IMR-90 (cell line): Measurements from ENCODE around the gene DPP6. TPM values are rescaled to one million over a fixed set of nuclear protein-coding genes. Genes with fewer than 3 reads are reported as not detected.

Source experiments
- ATAC-seq: fragments of 200-7000 bp; cut with Tn5 transposase; 2 replicates; pipeline ENCODE4 v1.9.1; 2020; ENCODE audit warnings: low read depth, mild to moderate bottlenecking, moderate library complexity
- BruUV-seq: library from RNA; stranded (reverse); fragments of 400-500 nt; replicated peaks from 2 replicates; lab custom pipeline; 2021; lab: Mats Ljungman, UMichigan
- CTCF ChIA-PET: fragments of 300-600 bp; formaldehyde crosslinking; extraction: SDS; loops from one replicate; lab custom pipeline; 2021; ENCODE audit warnings: antibody characterized with exemption; lab: Yijun Ruan, JAX
- POLR2A ChIA-PET: fragments of 300-600 bp; sonication (Branson Sonifier 250); formaldehyde crosslinking; loops from one replicate; lab custom pipeline; 2022; ENCODE audit warnings: antibody characterized with exemption; ENCODE audit not compliant: unreplicated experiment; lab: Charles Lee
- DNase-seq: peaks from one replicate; pipeline ENCODE4 v3.0.0; 2013
- H2AFZ ChIP-seq: replicated peaks from 2 replicates; pipeline ENCODE3; 2013; ENCODE audit warnings: low read length, mild to moderate bottlenecking; ENCODE audit not compliant: poor library complexity
- H2AK5ac ChIP-seq: 2 replicates; pipeline ENCODE4 v1.6.1; 2013; ENCODE audit warnings: low read depth, low read length, inconsistent platforms
- H2AK9ac ChIP-seq: replicated peaks from 2 replicates; pipeline ENCODE3; 2013; ENCODE audit warnings: mild to moderate bottlenecking, low read depth, low read length, moderate library complexity; ENCODE audit not compliant: poor library complexity
- H2BK120ac ChIP-seq: 2 replicates; pipeline ENCODE4 v1.6.1; 2013; ENCODE audit warnings: low read depth, low read length, inconsistent platforms
- H2BK15ac ChIP-seq: 3 replicates; pipeline ENCODE4 v1.6.1; 2013; ENCODE audit warnings: low read depth, low read length, inconsistent platforms
- H2BK20ac ChIP-seq: 2 replicates; pipeline ENCODE4 v1.6.1; 2013; ENCODE audit warnings: low read depth, mild to moderate bottlenecking, inconsistent platforms, low read length, moderate library complexity
- H2BK5ac ChIP-seq: 2 replicates; pipeline ENCODE4 v1.6.1; 2013; ENCODE audit warnings: mild to moderate bottlenecking, low read depth, low read length, inconsistent platforms; ENCODE audit not compliant: poor library complexity, severe bottlenecking
- H3K14ac ChIP-seq: replicated peaks from 2 replicates; pipeline ENCODE4 v1.6.1; 2013; ENCODE audit warnings: low read depth, low read length, inconsistent platforms
- H3K18ac ChIP-seq: 2 replicates; pipeline ENCODE4 v1.6.1; 2013; ENCODE audit warnings: low read depth, low read length, control low read depth
- H3K23ac ChIP-seq: 2 replicates; pipeline ENCODE4 v1.6.1; 2013; ENCODE audit warnings: low read depth, low read length, inconsistent platforms
- H3K27ac ChIP-seq: 2 replicates; pipeline ENCODE4 v1.5.1; 2013; ENCODE audit warnings: mild to moderate bottlenecking, control low read depth, low read length; ENCODE audit not compliant: insufficient read depth
- H3K27me3 ChIP-seq: 2 replicates; pipeline ENCODE4 v1.6.1; 2013; ENCODE audit warnings: low read length; ENCODE audit not compliant: control insufficient read depth, insufficient read depth
- H3K36me3 ChIP-seq: 2 replicates; pipeline ENCODE4 v1.6.1; 2013; ENCODE audit warnings: low read length, mixed read lengths; ENCODE audit not compliant: control insufficient read depth, insufficient read depth
- H3K4ac ChIP-seq: 2 replicates; pipeline ENCODE4 v1.6.1; 2013; ENCODE audit warnings: low read depth, low read length, inconsistent platforms
- H3K4me1 ChIP-seq: 2 replicates; pipeline ENCODE4 v1.6.1; 2013; ENCODE audit warnings: low read length, mixed read lengths; ENCODE audit not compliant: control insufficient read depth, insufficient read depth
- H3K4me2 ChIP-seq: 2 replicates; pipeline ENCODE4 v1.6.1; 2013; ENCODE audit warnings: low read depth, mild to moderate bottlenecking, control low read depth, low read length, moderate library complexity
- H3K4me3 ChIP-seq: 2 replicates; pipeline ENCODE4 v1.5.1; 2013; ENCODE audit warnings: low read depth, mild to moderate bottlenecking, control low read depth, low read length, moderate library complexity; ENCODE audit not compliant: insufficient read depth
- H3K56ac ChIP-seq: 2 replicates; pipeline ENCODE4 v1.6.1; 2013; ENCODE audit warnings: low read length, inconsistent platforms; ENCODE audit not compliant: insufficient read depth; ENCODE audit errors: extremely low read depth
- H3K79me1 ChIP-seq, 2 experiments: 2 replicates each; pipeline ENCODE4 v1.6.1; 2013; ENCODE audit warnings: low read length in 2 of 2, inconsistent platforms in 1 of 2, low read depth in 1 of 2
- H3K9ac ChIP-seq: 2 replicates; pipeline ENCODE4 v1.6.1; 2013; ENCODE audit warnings: low read depth, low read length, control low read depth
- H3K9me1 ChIP-seq: 2 replicates; pipeline ENCODE4 v1.6.1; 2013; ENCODE audit warnings: low read length, inconsistent platforms; ENCODE audit not compliant: insufficient read depth
- H3K9me3 ChIP-seq: 2 replicates; pipeline ENCODE4 v1.6.1; 2013; ENCODE audit warnings: low read length; ENCODE audit not compliant: control insufficient read depth, insufficient read depth
- H4K20me1 ChIP-seq: 2 replicates; pipeline ENCODE4 v1.6.1; 2013; ENCODE audit warnings: low read length, inconsistent platforms; ENCODE audit not compliant: insufficient read depth
- H4K5ac ChIP-seq: 2 replicates; pipeline ENCODE4 v1.6.1; 2013; ENCODE audit warnings: mild to moderate bottlenecking, low read depth, low read length, control low read depth
- H4K8ac ChIP-seq, 2 experiments: 2 replicates each; pipeline ENCODE4 v1.6.1; 2013; ENCODE audit warnings: low read depth in 2 of 2, low read length in 2 of 2, control low read depth in 1 of 2, inconsistent platforms in 1 of 2
- H4K91ac ChIP-seq: 2 replicates; pipeline ENCODE4 v1.6.1; 2013; ENCODE audit warnings: low read depth, low read length, inconsistent platforms; ENCODE audit not compliant: insufficient read depth
- CEBPB ChIP-seq: IDR thresholded peaks from 2 replicates; pipeline ENCODE4 v1.6.1; 2012; ENCODE audit warnings: low read depth, low read length, improper control_type of control experiment
- CTCF ChIP-seq: conservative IDR thresholded peaks from 2 replicates; pipeline ENCODE4 v1.5.1; 2012; ENCODE audit warnings: mild to moderate bottlenecking, low read depth, low read length, improper control_type of control experiment
- MXI1 ChIP-seq: IDR thresholded peaks from 2 replicates; pipeline ENCODE4 v1.6.1; 2012; ENCODE audit warnings: low read depth, mild to moderate bottlenecking, low read length, moderate library complexity, borderline replicate concordance
- RAD21 ChIP-seq: IDR thresholded peaks from 2 replicates; pipeline ENCODE4 v1.6.1; 2012; ENCODE audit warnings: low read length, improper control_type of control experiment
- RFX5 ChIP-seq: IDR thresholded peaks from 2 replicates; pipeline ENCODE4 v1.8.0; 2012; ENCODE audit warnings: low read depth, mild to moderate bottlenecking, low read length, moderate library complexity
- SMC3 ChIP-seq: fragments of 150-350 bp; IDR thresholded peaks from 2 replicates; pipeline ENCODE4 v1.6.1; 2016; ENCODE audit warnings: low read depth, mild to moderate bottlenecking, antibody characterized with exemption, low read length, moderate library complexity
- WGBS, 2 experiments: methylation state at CpG; one replicate each; pipeline versions ENCODE4 v1.1.5 to v1.1.7; 2013; ENCODE audit warnings: missing lambda C conversion rate in 2 of 2; ENCODE audit not compliant: insufficient read length in 1 of 2; ENCODE audit errors: extremely low coverage in 2 of 2; 5-methylcytosine and 5-hydroxymethylcytosine counted together
- dilution Hi-C: fragments of 300-500 bp; cut with HindIII; formaldehyde crosslinking; loops from one replicate; pipeline ENCODE4 v1.14.3; 2018; ENCODE audit warnings: low sequenced_read_pairs; ENCODE audit not compliant: unreplicated experiment
- in situ Hi-C: fragments of 300-500 bp; cut with MboI; formaldehyde crosslinking; loops from 3 replicates; pipeline ENCODE4 v1.14.3; 2019; ENCODE audit warnings: low sequenced_read_pairs, inconsistent platforms, mixed read lengths
- intact Hi-C: fragments of 100-400 bp; cut with micrococcal nuclease; formaldehyde crosslinking; loops from 2 replicates; pipeline ENCODE4 v1.10.0; 2022
- polyA plus RNA-seq, 3 experiments: library from polyadenylated mRNA; depleted of rRNA; stranded (reverse); fragments of >200 nt; gene quantifications; 2 replicates each; pipeline ENCODE4 v1.2.3, GENCODE V29; 2012; ENCODE audit warnings: low replicate concordance in 1 of 3
- total RNA-seq: library from RNA; depleted of rRNA; stranded (reverse); fragments of >200 nt; gene quantifications from 2 replicates; pipeline ENCODE4 v1.2.3, GENCODE V29; 2012

Gene DPP6
- total and polyA plus RNA-seq, 2 of the 4 experiments (the other 2 are of a cell fraction) = not detected

GRCh38 chr7:154709840-154710520, 657.8 kb downstream of the DPP6 start:
- Histone ChIP-seq H3K4me3 (no peak overlapping the region), H4K91ac (no peak overlapping the region), H3K4me1 (no peaks in the 10 kb centered on the region), H2AK9ac (no peak overlapping the region), H4K20me1 (no peaks in the 10 kb centered on the region), H2AK5ac (no peak overlapping the region), H3K23ac (no peak overlapping the region), H3K56ac (no peak overlapping the region), H3K27ac (no peak overlapping the region), H4K5ac (no peak overlapping the region), H3K4ac (no peak overlapping the region), H3K27me3 (no peaks in the 10 kb centered on the region), H3K9ac (no peak overlapping the region), H2BK120ac (no peak overlapping the region), H3K14ac (no peak overlapping the region), H3K18ac (no peak overlapping the region), H4K8ac (no peak overlapping the region), H2BK5ac (no peak overlapping the region), H3K4me2 (no peak overlapping the region), H2AFZ (no peak overlapping the region), H2BK20ac (no peak overlapping the region), H2BK15ac (no peak overlapping the region), H3K79me1 (no peaks in the 10 kb centered on the region), H3K9me1 (no peaks in the 10 kb centered on the region), H3K9me3 (peaks cover 18% of the 10 kb centered on the region), H3K36me3 (no peaks in the 10 kb centered on the region)
- in situ Hi-C loops = no loop called here
- BruUV-seq = no TSS peak
- ChIA-PET CTCF (no interaction called here), POLR2A (no interaction called here)
- no peak for DNase-seq
- intact Hi-C loops = no loop called here
- no peak for TF ChIP-seq CEBPB
- TF ChIP-seq RFX5 = no peak
- no peak for TF ChIP-seq SMC3
- no peak for TF ChIP-seq MXI1
- no peak for TF ChIP-seq RAD21
- no peak for TF ChIP-seq CTCF
- 46% methylated on average over 2 of the region's 6 CpGs; no CpG with 5 or more reads in 1 of the 2 experiments for WGBS, 2 experiments
- dilution Hi-C loops = no loop called here
- no peak for ATAC-seq
